ENCODE measurements around the gene CYREN. TPM values are rescaled to one million over a fixed set of nuclear protein-coding genes. Genes with fewer than 3 reads are reported as not detected.

CYREN gene
- total RNA-seq, 1 experiment from 2014 or later, result 39.6 TPM

GRCh38 chr7:135181929-135182678, 11.6 kb upstream of the CYREN start:
- Histone ChIP-seq H3K9me3 (ENCODE audit: low read depth, low read length, poor library complexity, severe bottlenecking) (peaks cover 17% of the 10 kb centered on the region), H3K27me3 (replicated peaks; ENCODE audit: insufficient read depth, low read depth, low read length, poor library complexity) (no peaks in the 10 kb centered on the region), H3K4me1 (ENCODE audit: insufficient read depth, low read length, poor library complexity, severe bottlenecking) (no peaks in the 10 kb centered on the region), H3K4me3 (ENCODE audit: low read depth, low read length, poor library complexity, severe bottlenecking) (no peak overlapping the region), H3K27ac (ENCODE audit: low read depth, low read length, poor library complexity, severe bottlenecking) (no peak overlapping the region), H3K36me3 (ENCODE audit: insufficient read depth, low read length, poor library complexity, severe bottlenecking) (no peaks in the 10 kb centered on the region)
- ChIA-PET CTCF (no interaction called here), POLR2A (ENCODE audit: low non-redundant PET) (no interaction called here)
- intact Hi-C loops (cut with micrococcal nuclease; ENCODE audit: unreplicated experiment), result no loop called here
- TF ChIP-seq CTCF (conservative IDR thresholded peaks at IDR 0.05; ENCODE audit: low read depth, low read length) (no peak), EZH2 (IDR thresholded peaks at IDR 0.05; ENCODE audit: borderline replicate concordance, low read depth, low read length, poor library complexity, severe bottlenecking) (no peak)
- no peak for DNase-seq (ENCODE audit: low spot score)
- no TSS peak for BruUV-seq (replicated peaks)

- POLR2A ChIA-PET (ENCODE audit: low non-redundant PET), result no interaction called here
- DNase-seq (ENCODE audit: low spot score), result no peak
These were observed 10.9 kb upstream of the CYREN start for GRCh38 chr7:135181261-135181928.

GRCh38 chr7:135180122-135180521, 9.6 kb upstream of the CYREN start:
- H3K27me3 ChIP-seq (replicated peaks; ENCODE audit: insufficient read depth, low read depth, low read length, poor library complexity), result no peaks in the 10 kb centered on the region
- no peak overlapping the region for H3K27ac ChIP-seq (ENCODE audit: low read depth, low read length, poor library complexity, severe bottlenecking)
- intact Hi-C loops (cut with micrococcal nuclease; ENCODE audit: unreplicated experiment), result no loop called here
- DNase-seq (ENCODE audit: low spot score), result no peak
- ChIA-PET CTCF (no interaction called here), POLR2A (ENCODE audit: low non-redundant PET) (interaction anchor here (0.6 kb wide), 1 partner anchor 241 kb away, joined by 4 read pairs; no protein-coding TSS in a partner anchor)
- no peak for TF ChIP-seq EZH2 (IDR thresholded peaks at IDR 0.05; ENCODE audit: borderline replicate concordance, low read depth, low read length, poor library complexity, severe bottlenecking)
- no peak for TF ChIP-seq CTCF (conservative IDR thresholded peaks at IDR 0.05; ENCODE audit: low read depth, low read length)
- H3K36me3 ChIP-seq (ENCODE audit: insufficient read depth, low read length, poor library complexity, severe bottlenecking), result no peaks in the 10 kb centered on the region
- H3K9me3 ChIP-seq (ENCODE audit: low read depth, low read length, poor library complexity, severe bottlenecking), result peaks cover 17% of the 10 kb centered on the region
- no peaks in the 10 kb centered on the region for H3K4me1 ChIP-seq (ENCODE audit: insufficient read depth, low read length, poor library complexity, severe bottlenecking)
- H3K4me3 ChIP-seq (ENCODE audit: low read depth, low read length, poor library complexity, severe bottlenecking), result no peak overlapping the region
- BruUV-seq (replicated peaks), result no TSS peak

More at GRCh38 chr7:135181261-135181928, 10.9 kb upstream of the CYREN start:
- Histone ChIP-seq H3K27ac (ENCODE audit: low read depth, low read length, poor library complexity, severe bottlenecking) (no peak overlapping the region), H3K27me3 (replicated peaks; ENCODE audit: insufficient read depth, low read depth, low read length, poor library complexity) (no peaks in the 10 kb centered on the region), H3K9me3 (ENCODE audit: low read depth, low read length, poor library complexity, severe bottlenecking) (peaks cover 17% of the 10 kb centered on the region), H3K4me1 (ENCODE audit: insufficient read depth, low read length, poor library complexity, severe bottlenecking) (no peaks in the 10 kb centered on the region), H3K4me3 (ENCODE audit: low read depth, low read length, poor library complexity, severe bottlenecking) (no peak overlapping the region), H3K36me3 (ENCODE audit: insufficient read depth, low read length, poor library complexity, severe bottlenecking) (no peaks in the 10 kb centered on the region)
- CTCF ChIA-PET, result no interaction called here
- intact Hi-C loops (cut with micrococcal nuclease; ENCODE audit: unreplicated experiment), result no loop called here
- no TSS peak for BruUV-seq (replicated peaks)
- no peak for TF ChIP-seq CTCF (conservative IDR thresholded peaks at IDR 0.05; ENCODE audit: low read depth, low read length)
- TF ChIP-seq EZH2 (IDR thresholded peaks at IDR 0.05; ENCODE audit: borderline replicate concordance, low read depth, low read length, poor library complexity, severe bottlenecking), result no peak
